ENCODE data around the gene DBH. TPM values are rescaled to one million over a fixed set of nuclear protein-coding genes. Genes with fewer than 3 reads are reported as not detected.

Gene DBH
- total and polyA plus RNA-seq, 8 donors: 0.08 to 2.2 (median 1.3) TPM

DNA sequence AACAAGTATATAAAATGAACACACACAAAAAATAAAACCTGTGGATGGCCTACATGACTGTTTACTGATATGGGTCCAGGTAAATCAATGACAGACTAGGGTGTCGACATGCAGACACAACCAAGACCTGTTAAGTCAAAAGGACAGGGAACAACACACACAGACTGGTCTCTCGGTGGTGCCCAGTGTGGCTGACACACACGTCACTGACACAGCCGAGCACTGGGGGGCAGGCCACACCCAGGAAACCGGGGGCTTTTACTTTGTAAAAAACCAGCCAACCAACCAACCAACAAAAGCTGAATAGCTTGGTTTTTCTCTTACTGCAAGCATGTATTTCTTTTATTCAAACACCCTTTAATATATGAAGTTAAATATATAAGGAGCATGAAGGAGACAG lies 31.9 kb upstream of the DBH start:
- ATAC-seq (no peak), DNase-seq (peak in 1 of 4 donors; percentile 37)
- no peaks in the 10 kb centered on the region for H3K4me1 ChIP-seq
- intact Hi-C loops (cut with DNase I): no loop called here
- no peak overlapping the region for H3K27ac ChIP-seq
- H3K27me3 ChIP-seq: peaks cover 15 to 79% of the 10 kb centered on the region in 2 donors
- H3K9me3 ChIP-seq: no peaks in the 10 kb centered on the region
- TF ChIP-seq, protein P1, sequence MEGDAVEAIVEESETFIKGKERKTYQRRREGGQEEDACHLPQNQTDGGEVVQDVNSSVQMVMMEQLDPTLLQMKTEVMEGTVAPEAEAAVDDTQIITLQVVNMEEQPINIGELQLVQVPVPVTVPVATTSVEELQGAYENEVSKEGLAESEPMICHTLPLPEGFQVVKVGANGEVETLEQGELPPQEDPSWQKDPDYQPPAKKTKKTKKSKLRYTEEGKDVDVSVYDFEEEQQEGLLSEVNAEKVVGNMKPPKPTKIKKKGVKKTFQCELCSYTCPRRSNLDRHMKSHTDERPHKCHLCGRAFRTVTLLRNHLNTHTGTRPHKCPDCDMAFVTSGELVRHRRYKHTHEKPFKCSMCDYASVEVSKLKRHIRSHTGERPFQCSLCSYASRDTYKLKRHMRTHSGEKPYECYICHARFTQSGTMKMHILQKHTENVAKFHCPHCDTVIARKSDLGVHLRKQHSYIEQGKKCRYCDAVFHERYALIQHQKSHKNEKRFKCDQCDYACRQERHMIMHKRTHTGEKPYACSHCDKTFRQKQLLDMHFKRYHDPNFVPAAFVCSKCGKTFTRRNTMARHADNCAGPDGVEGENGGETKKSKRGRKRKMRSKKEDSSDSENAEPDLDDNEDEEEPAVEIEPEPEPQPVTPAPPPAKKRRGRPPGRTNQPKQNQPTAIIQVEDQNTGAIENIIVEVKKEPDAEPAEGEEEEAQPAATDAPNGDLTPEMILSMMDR (IDR thresholded peaks at IDR 0.05): no peak
- no peak overlapping the region for H3K4me3 ChIP-seq
- no peaks in the 10 kb centered on the region for H3K36me3 ChIP-seq

DNA sequence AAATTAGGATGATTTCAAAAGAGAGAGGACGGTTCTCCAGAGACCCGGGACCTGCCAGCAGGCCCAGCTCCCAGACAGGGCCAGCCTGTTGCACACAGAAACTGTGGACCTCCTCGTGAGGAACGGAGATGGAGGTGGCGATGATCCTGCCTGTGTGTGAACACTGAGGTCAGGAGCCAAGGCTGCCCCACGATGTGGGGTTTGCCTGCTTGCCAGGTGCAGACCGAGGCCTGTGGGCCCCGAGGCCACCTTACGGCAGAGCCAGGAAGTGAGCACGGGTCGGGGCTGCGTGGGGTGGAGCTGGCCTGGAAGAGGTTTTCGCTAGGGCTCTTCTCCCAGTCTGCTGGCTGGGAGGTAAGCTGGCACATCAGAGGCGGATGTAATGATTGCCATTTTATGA lies 31.3 kb upstream of the DBH start:
- DNase-seq (peak in 1 of 4 donors; percentile 65), ATAC-seq (no peak)
- Histone ChIP-seq H3K9me3 (no peaks in the 10 kb centered on the region), H3K4me3 (no peak overlapping the region), H3K36me3 (no peaks in the 10 kb centered on the region), H3K27me3 (peaks cover 20 to 86% of the 10 kb centered on the region in 2 donors), H3K27ac (no peak overlapping the region), H3K4me1 (no peaks in the 10 kb centered on the region)
- intact Hi-C loops (cut with DNase I): no loop called here
- TF ChIP-seq, protein P1 (IDR thresholded peaks at IDR 0.05): no peak

GRCh38 chr9:133605446-133605845 lies 30.7 kb upstream of the DBH start:
- intact Hi-C loops (cut with DNase I): no loop called here
- Histone ChIP-seq H3K27ac (no peak overlapping the region), H3K4me3 (no peak overlapping the region), H3K27me3 (peaks cover 20 to 92% of the 10 kb centered on the region in 2 donors), H3K9me3 (no peaks in the 10 kb centered on the region), H3K36me3 (no peaks in the 10 kb centered on the region), H3K4me1 (no peaks in the 10 kb centered on the region)
- peak in 1 of 4 donors; percentile 59 for DNase-seq
- TF ChIP-seq, protein P1 (IDR thresholded peaks at IDR 0.05): no peak
- ATAC-seq: no peak

DNA sequence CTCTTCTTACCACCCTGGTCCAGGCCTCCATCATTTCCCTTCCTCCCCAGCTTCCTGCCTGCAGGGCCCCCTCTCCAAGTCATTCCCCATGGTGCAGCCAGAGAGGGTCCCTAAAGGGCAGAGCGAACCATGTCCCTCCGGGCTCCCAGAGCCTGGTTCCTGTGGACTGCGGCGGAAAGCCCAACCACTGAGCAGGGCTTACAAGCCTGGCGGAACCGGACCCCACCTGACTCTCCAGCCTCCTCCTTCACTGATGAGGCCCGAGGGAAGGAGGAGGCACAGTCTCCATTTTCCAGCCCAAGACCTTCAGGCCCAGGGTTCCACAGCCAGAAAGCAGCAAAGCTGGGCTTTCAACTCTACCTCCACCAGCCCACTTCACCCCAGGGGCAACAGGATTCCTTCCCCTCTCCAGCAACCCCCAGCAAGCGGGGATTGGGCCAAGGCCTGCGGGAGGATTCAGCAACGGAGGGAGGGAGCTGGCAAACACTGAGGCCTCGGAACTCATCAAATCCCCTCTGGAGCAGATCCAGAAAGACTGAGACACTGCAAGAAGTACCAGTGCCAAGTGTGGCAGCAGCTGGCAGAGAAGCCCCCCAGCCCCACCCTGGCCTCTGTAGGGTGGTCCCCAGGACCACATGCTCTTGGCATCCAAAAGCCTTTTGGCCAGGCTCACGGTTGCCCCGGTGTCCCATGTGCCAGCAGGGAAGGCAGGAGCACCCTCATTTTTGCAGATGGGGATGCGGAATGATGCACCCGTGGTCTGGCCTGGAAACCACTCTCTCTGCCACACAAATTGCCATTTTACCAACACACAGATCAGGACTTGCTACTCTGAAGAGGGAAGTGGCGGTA lies 30.1 kb upstream of the DBH start:
- intact Hi-C loops (cut with DNase I): no loop called here
- no peak overlapping the region for H3K27ac ChIP-seq
- peaks cover 22 to 98% of the 10 kb centered on the region in 2 donors for H3K27me3 ChIP-seq
- H3K4me1 ChIP-seq: no peaks in the 10 kb centered on the region
- peak in 1 of 4 donors; percentile 56 for DNase-seq
- no peak for ATAC-seq
- TF ChIP-seq, protein P1 (IDR thresholded peaks at IDR 0.05): no peak
- H3K9me3 ChIP-seq: no peaks in the 10 kb centered on the region
- no peak overlapping the region for H3K4me3 ChIP-seq
- no peaks in the 10 kb centered on the region for H3K36me3 ChIP-seq

GRCh38 chr9:133606708-133607025 lies 29.5 kb upstream of the DBH start:
- Histone ChIP-seq H3K36me3 (no peaks in the 10 kb centered on the region), H3K9me3 (no peaks in the 10 kb centered on the region), H3K4me1 (no peaks in the 10 kb centered on the region), H3K27ac (no peak overlapping the region), H3K4me3 (no peak overlapping the region), H3K27me3 (peaks cover 24 to 100% of the 10 kb centered on the region in 2 donors)
- intact Hi-C loops (cut with DNase I): no loop called here
- ATAC-seq (no peak), DNase-seq (peak in 1 of 4 donors; percentile 31)
- TF ChIP-seq, protein P1 (IDR thresholded peaks at IDR 0.05): no peak
